ENCODE measurements around the gene SMC1A.

Gene SMC1A

DNA sequence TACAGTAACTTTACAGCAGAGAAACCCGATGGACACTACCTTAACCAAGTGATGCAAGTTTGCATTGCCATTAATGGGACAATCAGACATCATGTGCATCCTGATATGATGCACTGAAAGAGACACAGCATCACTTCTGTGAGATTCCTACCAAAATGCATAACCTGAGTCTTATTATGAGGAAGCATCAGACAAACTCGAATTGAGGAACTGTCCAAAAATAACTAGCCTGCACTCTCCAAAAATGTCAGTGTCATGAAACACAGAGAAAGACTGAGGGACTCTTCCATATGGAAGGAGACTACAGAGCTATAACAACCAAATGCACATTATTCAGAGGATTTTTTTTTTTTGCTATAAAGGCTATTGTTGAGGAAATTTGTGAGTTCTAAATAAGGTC, 74.5 kb downstream of the SMC1A start:
- TF ChIP-seq FOXP2 (optimal IDR thresholded peaks at IDR 0.05; ENCODE audit: borderline replicate concordance, extremely low read depth, extremely low read length, insufficient read depth) (no peak), TAF1 (IDR thresholded peaks at IDR 0.05; ENCODE audit: borderline replicate concordance, insufficient read depth, low read length) (no peak)

DNA sequence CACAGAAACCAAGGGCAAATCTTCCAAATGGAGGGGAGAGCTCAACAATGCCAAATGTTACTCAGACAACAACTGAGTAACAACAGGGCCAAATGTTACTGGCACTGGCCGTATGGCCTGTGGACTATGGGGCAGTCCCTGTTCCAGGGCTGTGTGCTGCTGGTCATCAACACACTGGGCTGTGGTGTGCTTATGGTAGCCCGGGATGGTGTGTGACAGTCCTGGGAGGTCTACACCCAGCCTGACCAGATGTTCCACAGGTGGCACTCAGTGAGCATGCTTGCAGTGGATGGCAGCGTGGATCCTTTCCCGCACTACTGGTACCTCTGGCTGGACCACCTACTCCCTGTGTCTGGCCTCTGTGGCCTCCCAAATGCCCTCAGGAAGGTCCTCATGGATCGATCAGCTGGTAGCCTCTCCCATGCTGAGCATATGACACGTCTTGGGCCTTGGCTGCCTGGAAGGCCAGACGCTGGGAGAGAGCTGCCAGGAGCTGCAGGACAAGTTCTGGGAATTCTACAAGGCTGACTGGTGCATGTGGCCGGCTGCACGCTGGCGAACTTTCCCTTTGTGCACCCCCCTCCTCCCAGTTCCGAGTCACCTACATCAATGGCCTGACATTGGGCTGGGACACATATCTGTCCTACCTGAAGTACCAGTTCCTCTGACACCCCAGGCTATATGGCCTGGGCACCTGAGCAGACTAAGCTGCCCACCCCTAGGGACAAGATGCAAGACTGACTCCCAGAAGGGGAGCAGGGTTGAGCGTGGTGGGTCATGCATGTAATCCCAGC, 81.4 kb downstream of the SMC1A start:
- TF ChIP-seq POLR2AphosphoS5 (IDR thresholded peaks at IDR 0.05; ENCODE audit: low read depth, low read length) (no peak), TAF1 (IDR thresholded peaks at IDR 0.05; ENCODE audit: borderline replicate concordance, insufficient read depth, low read length) (no peak), SIN3A (IDR thresholded peaks at IDR 0.05; ENCODE audit: borderline replicate concordance, insufficient read depth, low read length) (no peak), FOXP2 (optimal IDR thresholded peaks at IDR 0.05; ENCODE audit: borderline replicate concordance, extremely low read depth, extremely low read length, insufficient read depth) (no peak)
- TF ChIP-seq, protein P1, sequence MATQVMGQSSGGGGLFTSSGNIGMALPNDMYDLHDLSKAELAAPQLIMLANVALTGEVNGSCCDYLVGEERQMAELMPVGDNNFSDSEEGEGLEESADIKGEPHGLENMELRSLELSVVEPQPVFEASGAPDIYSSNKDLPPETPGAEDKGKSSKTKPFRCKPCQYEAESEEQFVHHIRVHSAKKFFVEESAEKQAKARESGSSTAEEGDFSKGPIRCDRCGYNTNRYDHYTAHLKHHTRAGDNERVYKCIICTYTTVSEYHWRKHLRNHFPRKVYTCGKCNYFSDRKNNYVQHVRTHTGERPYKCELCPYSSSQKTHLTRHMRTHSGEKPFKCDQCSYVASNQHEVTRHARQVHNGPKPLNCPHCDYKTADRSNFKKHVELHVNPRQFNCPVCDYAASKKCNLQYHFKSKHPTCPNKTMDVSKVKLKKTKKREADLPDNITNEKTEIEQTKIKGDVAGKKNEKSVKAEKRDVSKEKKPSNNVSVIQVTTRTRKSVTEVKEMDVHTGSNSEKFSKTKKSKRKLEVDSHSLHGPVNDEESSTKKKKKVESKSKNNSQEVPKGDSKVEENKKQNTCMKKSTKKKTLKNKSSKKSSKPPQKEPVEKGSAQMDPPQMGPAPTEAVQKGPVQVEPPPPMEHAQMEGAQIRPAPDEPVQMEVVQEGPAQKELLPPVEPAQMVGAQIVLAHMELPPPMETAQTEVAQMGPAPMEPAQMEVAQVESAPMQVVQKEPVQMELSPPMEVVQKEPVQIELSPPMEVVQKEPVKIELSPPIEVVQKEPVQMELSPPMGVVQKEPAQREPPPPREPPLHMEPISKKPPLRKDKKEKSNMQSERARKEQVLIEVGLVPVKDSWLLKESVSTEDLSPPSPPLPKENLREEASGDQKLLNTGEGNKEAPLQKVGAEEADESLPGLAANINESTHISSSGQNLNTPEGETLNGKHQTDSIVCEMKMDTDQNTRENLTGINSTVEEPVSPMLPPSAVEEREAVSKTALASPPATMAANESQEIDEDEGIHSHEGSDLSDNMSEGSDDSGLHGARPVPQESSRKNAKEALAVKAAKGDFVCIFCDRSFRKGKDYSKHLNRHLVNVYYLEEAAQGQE (IDR thresholded peaks at IDR 0.05; ENCODE audit: insufficient read depth in 1 of 2, low read depth in 2 of 2, low read length in 2 of 2): no peak

GRCh38 chrX:53337101-53337500, 85.4 kb downstream of the SMC1A start:
- TF ChIP-seq, protein P1 (IDR thresholded peaks at IDR 0.05; ENCODE audit: insufficient read depth in 1 of 2, low read depth in 2 of 2, low read length in 2 of 2): no peak
- no peak for TF ChIP-seq TAF1 (IDR thresholded peaks at IDR 0.05; ENCODE audit: borderline replicate concordance, insufficient read depth, low read length)
- no peak for TF ChIP-seq SIN3A (IDR thresholded peaks at IDR 0.05; ENCODE audit: borderline replicate concordance, insufficient read depth, low read length)
- no peak for TF ChIP-seq POLR2AphosphoS5 (IDR thresholded peaks at IDR 0.05; ENCODE audit: low read depth, low read length)
- TF ChIP-seq FOXP2 (optimal IDR thresholded peaks at IDR 0.05; ENCODE audit: borderline replicate concordance, extremely low read depth, extremely low read length, insufficient read depth): no peak

DNA sequence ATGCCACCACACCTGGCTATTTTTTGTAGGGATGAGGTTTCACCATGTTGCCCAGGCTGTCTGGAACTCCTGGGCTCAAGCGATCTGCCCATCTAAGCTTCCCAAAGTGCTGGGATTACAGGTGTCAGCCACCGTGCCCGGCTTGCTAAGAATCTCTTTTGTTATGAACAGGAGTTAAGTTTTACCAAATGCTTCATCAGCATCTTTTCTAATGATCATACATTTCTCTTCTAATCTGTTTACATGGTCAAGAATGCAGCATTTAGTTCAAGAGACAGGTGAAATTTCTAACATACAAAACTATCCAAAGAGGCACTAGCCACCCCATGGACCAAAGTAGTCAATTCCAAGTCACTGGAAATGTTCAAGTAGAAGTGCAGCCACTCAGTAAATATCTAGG, 88.6 kb downstream of the SMC1A start:
- no peak for TF ChIP-seq FOXP2 (optimal IDR thresholded peaks at IDR 0.05; ENCODE audit: borderline replicate concordance, extremely low read depth, extremely low read length, insufficient read depth)

GRCh38 chrX:53332204-53332603, 90.2 kb downstream of the SMC1A start:
- TF ChIP-seq FOXP2 (optimal IDR thresholded peaks at IDR 0.05; ENCODE audit: borderline replicate concordance, extremely low read depth, extremely low read length, insufficient read depth) (no peak), SIN3A (IDR thresholded peaks at IDR 0.05; ENCODE audit: borderline replicate concordance, insufficient read depth, low read length) (no peak), TAF1 (IDR thresholded peaks at IDR 0.05; ENCODE audit: borderline replicate concordance, insufficient read depth, low read length) (no peak), POLR2AphosphoS5 (IDR thresholded peaks at IDR 0.05; ENCODE audit: low read depth, low read length) (no peak)
- TF ChIP-seq, protein P1 (IDR thresholded peaks at IDR 0.05; ENCODE audit: insufficient read depth in 1 of 2, low read depth in 2 of 2, low read length in 2 of 2): no peak

DNA sequence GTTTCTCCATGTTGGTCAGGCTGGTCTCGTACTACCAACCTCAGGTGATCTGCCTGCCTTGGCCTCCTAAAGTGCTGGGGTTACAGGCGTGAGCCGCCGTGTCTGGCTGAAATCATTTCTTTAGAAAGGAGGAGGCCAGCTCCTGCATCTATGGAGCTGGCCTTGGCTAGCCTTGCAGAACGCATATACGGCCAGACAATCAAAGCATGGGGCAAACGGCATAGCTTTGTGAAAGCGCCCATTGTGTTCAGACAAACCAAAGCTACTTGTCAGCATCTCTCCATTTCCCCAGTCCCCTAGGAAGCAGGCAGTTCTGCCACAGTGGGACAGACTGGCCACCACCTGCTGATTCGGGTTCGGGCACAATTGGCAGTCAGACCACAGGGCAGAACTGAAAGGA, 92.1 kb downstream of the SMC1A start:
- no peak for TF ChIP-seq POLR2AphosphoS5 (IDR thresholded peaks at IDR 0.05; ENCODE audit: low read depth, low read length)
- no peak for TF ChIP-seq TAF1 (IDR thresholded peaks at IDR 0.05; ENCODE audit: borderline replicate concordance, insufficient read depth, low read length)
- TF ChIP-seq SIN3A (IDR thresholded peaks at IDR 0.05; ENCODE audit: borderline replicate concordance, insufficient read depth, low read length): no peak
- TF ChIP-seq, protein P1 (IDR thresholded peaks at IDR 0.05; ENCODE audit: insufficient read depth in 1 of 2, low read depth in 2 of 2, low read length in 2 of 2): no peak
- TF ChIP-seq FOXP2 (optimal IDR thresholded peaks at IDR 0.05; ENCODE audit: borderline replicate concordance, extremely low read depth, extremely low read length, insufficient read depth): no peak

All from PFSK-1 (cell line).